Endodermal cell (in vitro differentiated cells): ENCODE measurements around the gene THRA. TPM values are rescaled to one million over a fixed set of nuclear protein-coding genes. Genes with fewer than 3 reads are reported as not detected.

ENCODE experiments used
- DNase-seq: peaks from one replicate; pipeline ENCODE4 v3.0.0-alpha.2; 2017
- H3K27ac ChIP-seq: 2 replicates; pipeline ENCODE4 v1.5.1; 2013; ENCODE audit warnings: mild to moderate bottlenecking, low read depth, low read length, moderate library complexity
- H3K27me3 ChIP-seq: 2 replicates; pipeline ENCODE4 v1.6.1; 2013; ENCODE audit warnings: mild to moderate bottlenecking, low read length, moderate library complexity; ENCODE audit not compliant: insufficient read depth, control insufficient read depth, poor library complexity, severe bottlenecking
- H3K36me3 ChIP-seq: 2 replicates; pipeline ENCODE4 v1.7.0; 2013; ENCODE audit warnings: mild to moderate bottlenecking, low read length, moderate library complexity; ENCODE audit not compliant: control insufficient read depth, insufficient read depth
- H3K4me1 ChIP-seq: one replicate; pipeline ENCODE4 v1.7.0; 2013; ENCODE audit warnings: low read length; ENCODE audit not compliant: control insufficient read depth, insufficient read depth
- H3K4me3 ChIP-seq: 2 replicates; pipeline ENCODE4 v1.5.1; 2013; ENCODE audit warnings: mild to moderate bottlenecking, low read length, moderate library complexity
- H3K9ac ChIP-seq: 2 replicates; pipeline ENCODE4 v1.6.1; 2013; ENCODE audit warnings: mild to moderate bottlenecking, low read length, moderate library complexity; ENCODE audit not compliant: poor library complexity, severe bottlenecking; ENCODE audit errors: extremely low read depth
- H3K9me3 ChIP-seq: 2 replicates; pipeline ENCODE4 v1.6.1; 2013; ENCODE audit warnings: mild to moderate bottlenecking, low read length, moderate library complexity; ENCODE audit not compliant: control insufficient read depth
- H3K27ac Mint-ChIP-seq: 2 replicates; pipeline ENCODE4 v1.8.0; 2020; ENCODE audit warnings: mixed read lengths
- H3K27me3 Mint-ChIP-seq: 2 replicates; pipeline ENCODE4 v1.8.0; 2021; ENCODE audit warnings: mild to moderate bottlenecking, mixed read lengths; ENCODE audit not compliant: insufficient read depth
- H3K36me3 Mint-ChIP-seq: 2 replicates; pipeline ENCODE4 v1.8.0; 2020; ENCODE audit warnings: low read depth, mixed read lengths
- H3K4me1 Mint-ChIP-seq: 2 replicates; pipeline ENCODE4 v1.8.0; 2020; ENCODE audit warnings: mixed read lengths
- H3K4me3 Mint-ChIP-seq: 2 replicates; pipeline ENCODE4 v1.8.0; 2020; ENCODE audit warnings: mild to moderate bottlenecking, moderate library complexity, mixed read lengths
- H3K9me3 Mint-ChIP-seq: 2 replicates; pipeline ENCODE4 v1.8.0; 2020; ENCODE audit warnings: mild to moderate bottlenecking, mixed read lengths
- CTCF ChIP-seq: fragments of 200-600 bp; sonication (generic); conservative IDR thresholded peaks from 2 replicates; pipeline ENCODE4 v1.5.0; 2021; ENCODE audit warnings: antibody characterized with exemption, mild to moderate bottlenecking
- WGBS, 2 experiments: methylation state at CpG; one replicate each; pipeline versions ENCODE4 v1.1.5 to v1.1.7; 2013; ENCODE audit warnings: missing lambda C conversion rate in 2 of 2, mixed read lengths in 1 of 2; ENCODE audit not compliant: insufficient coverage in 1 of 2, insufficient read length in 1 of 2; 5-methylcytosine and 5-hydroxymethylcytosine counted together
- total RNA-seq, 2 donors: library from RNA; stranded (reverse); fragmentation: NEBNext Ultra II Directional in 1 of 2; extraction: Animal tissue kit (Norgen Biotek cat#: 25700) in 1 of 2; gene quantifications; 2 replicates in 1 of 2; 3 replicates in 1 of 2; pipeline ENCODE4 v1.2.1, GENCODE V29; 2021

THRA gene
- total RNA-seq, 2 donors from 2014 or later, result 12.7 to 14.4 TPM

GRCh38 chr17:40027614-40028012 lies 35.2 kb upstream of the THRA start:
- Histone ChIP-seq H3K27ac (no peak overlapping the region), H3K9me3 (no peaks in the 10 kb centered on the region), H3K9ac (no peak overlapping the region), H3K4me1 (no peaks in the 10 kb centered on the region), H3K36me3 (peaks cover 51% of the 10 kb centered on the region), H3K4me3 (no peak overlapping the region), H3K27me3 (no peaks in the 10 kb centered on the region)
- 90 to 95% methylated on average over 3 to 5 of the region's 5 CpGs for WGBS, 2 experiments
- H3K36me3 Mint-ChIP-seq, result peaks cover 62% of the 10 kb centered on the region
- no peak for TF ChIP-seq CTCF
- DNase-seq, result no peak
- H3K4me1 Mint-ChIP-seq, result no peaks in the 10 kb centered on the region
- no peak overlapping the region for H3K4me3 Mint-ChIP-seq
- H3K27ac Mint-ChIP-seq, result no peak overlapping the region
- H3K9me3 Mint-ChIP-seq, result no peaks in the 10 kb centered on the region
- H3K27me3 Mint-ChIP-seq, result no peaks in the 10 kb centered on the region

GRCh38 chr17:40028595-40028994 lies 34.2 kb upstream of the THRA start:
- Mint-ChIP-seq H3K9me3 (no peaks in the 10 kb centered on the region), H3K36me3 (peaks cover 62% of the 10 kb centered on the region), H3K4me1 (no peaks in the 10 kb centered on the region), H3K27me3 (no peaks in the 10 kb centered on the region), H3K27ac (no peak overlapping the region), H3K4me3 (no peak overlapping the region)
- no peaks in the 10 kb centered on the region for H3K27me3 ChIP-seq
- H3K27ac ChIP-seq, result no peak overlapping the region
- H3K9ac ChIP-seq, result no peak overlapping the region
- 95 to 99% methylated on average over 12 to 13 of the region's 13 CpGs for WGBS, 2 experiments
- H3K36me3 ChIP-seq, result peaks cover 60% of the 10 kb centered on the region
- TF ChIP-seq CTCF, result no peak
- H3K4me1 ChIP-seq, result no peaks in the 10 kb centered on the region
- H3K4me3 ChIP-seq, result no peak overlapping the region
- DNase-seq, result peak; percentile 39
- H3K9me3 ChIP-seq, result no peaks in the 10 kb centered on the region

GRCh38 chr17:40031706-40032105 lies 31.1 kb upstream of the THRA start:
- WGBS, 2 experiments, result 94 to 97% methylated on average over 11 of the region's 11 CpGs
- H3K4me3 Mint-ChIP-seq, result no peak overlapping the region

More at GRCh38 chr17:40031706-40032105, 31.1 kb upstream of the THRA start:
- Histone ChIP-seq H3K9ac (no peak overlapping the region), H3K4me1 (no peaks in the 10 kb centered on the region), H3K9me3 (no peaks in the 10 kb centered on the region), H3K36me3 (peaks cover 65% of the 10 kb centered on the region), H3K4me3 (no peak overlapping the region), H3K27me3 (no peaks in the 10 kb centered on the region), H3K27ac (no peak overlapping the region)
- Mint-ChIP-seq H3K9me3 (no peaks in the 10 kb centered on the region), H3K36me3 (peaks cover 60% of the 10 kb centered on the region), H3K27ac (no peak overlapping the region), H3K27me3 (no peaks in the 10 kb centered on the region), H3K4me1 (peaks cover 2% of the 10 kb centered on the region)
- no peak for TF ChIP-seq CTCF
- DNase-seq, result peak; percentile 35
